ENCODE results near the gene SPNS2.

The SPNS2 gene

GRCh38 chr17:4536742-4537411 lies 38.2 kb downstream of the SPNS2 start:
- DNase-seq (ENCODE audit: low read depth in 2 of 2), result no peak

GRCh38 chr17:4537451-4538235 lies 39.0 kb downstream of the SPNS2 start:
- no peak for DNase-seq (ENCODE audit: low read depth in 2 of 2)

DNA sequence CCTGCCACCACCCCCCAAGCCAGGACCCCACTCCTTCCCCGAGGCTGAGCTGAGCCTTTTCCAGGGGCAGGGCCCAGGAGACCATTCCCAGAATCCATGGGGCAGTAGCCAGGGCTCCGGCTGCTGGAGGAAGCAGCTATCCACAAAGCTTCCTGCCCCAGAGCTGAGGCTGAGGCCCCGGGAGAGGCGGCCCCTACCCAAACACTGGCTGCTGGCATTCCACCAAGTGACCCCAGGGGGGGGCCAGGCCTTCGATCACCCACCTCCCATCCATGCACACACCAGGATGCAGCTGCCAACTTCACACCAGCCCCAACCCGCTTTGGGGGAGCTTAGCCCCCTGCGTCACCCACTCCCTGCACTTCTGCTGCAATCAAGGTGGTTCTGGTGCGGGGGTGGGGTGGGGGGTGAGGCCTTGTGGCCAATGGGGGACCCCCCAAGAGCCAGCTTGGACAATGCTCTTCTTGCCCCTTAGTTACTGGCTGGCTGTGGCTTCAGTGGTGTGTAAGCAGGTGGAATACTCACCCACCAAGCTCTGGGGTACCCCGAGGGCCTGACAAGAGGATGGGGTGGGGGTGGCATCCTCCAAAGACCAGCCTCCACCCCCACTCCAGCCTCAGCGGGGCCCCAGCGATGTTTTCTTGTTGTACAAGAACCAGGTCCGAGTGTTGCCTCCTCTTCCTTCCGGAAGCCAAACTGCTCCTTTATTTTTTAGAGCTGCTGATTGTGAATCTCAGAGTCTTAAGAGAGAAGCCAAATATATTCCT lies 39.7 kb downstream of the SPNS2 start:
- DNase-seq (ENCODE audit: low read depth in 2 of 2), result no peak

- no peak for DNase-seq (ENCODE audit: low read depth in 2 of 2)
Measured at GRCh38 chr17:4539025-4539424, 40.3 kb downstream of the SPNS2 start.

GRCh38 chr17:4539576-4540223 lies 41.0 kb downstream of the SPNS2 start:
- no peak for DNase-seq (ENCODE audit: low read depth in 2 of 2)

GRCh38 chr17:4540224-4540651 lies 41.6 kb downstream of the SPNS2 start:
- DNase-seq (ENCODE audit: low read depth in 2 of 2), result no peak

DNA sequence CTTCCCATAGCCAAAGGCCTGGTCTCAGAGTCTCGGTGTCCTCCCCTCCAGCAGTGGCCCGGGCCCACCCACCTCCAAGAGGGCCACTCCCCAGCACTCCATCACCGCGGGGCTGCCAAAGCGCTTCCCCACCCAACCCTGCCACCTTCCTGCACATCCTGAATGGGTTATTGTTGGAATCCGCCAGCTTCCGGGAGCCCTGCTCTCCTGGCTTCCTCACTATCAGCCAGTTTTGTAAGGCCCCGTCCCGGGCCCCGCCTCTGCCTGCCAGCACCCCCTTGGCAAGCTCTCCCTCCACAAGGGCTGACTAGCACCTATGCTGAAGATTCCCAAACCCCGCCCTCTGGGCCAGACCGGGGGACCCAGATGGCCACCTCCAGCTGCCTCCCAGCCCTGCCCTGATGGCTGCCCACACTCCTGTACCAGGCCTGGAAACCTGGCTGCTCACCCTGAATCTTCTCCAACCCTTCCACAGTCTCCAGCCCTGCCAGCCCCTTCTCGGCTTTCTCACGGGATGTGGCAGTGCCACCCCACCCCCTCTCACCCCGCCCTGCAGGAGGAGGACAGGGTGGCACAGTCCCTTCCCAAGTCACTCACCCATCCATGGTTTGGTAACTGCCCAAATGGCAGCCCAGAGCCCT lies 42.1 kb downstream of the SPNS2 start:
- no peak for DNase-seq (ENCODE audit: low read depth in 2 of 2)

DNA sequence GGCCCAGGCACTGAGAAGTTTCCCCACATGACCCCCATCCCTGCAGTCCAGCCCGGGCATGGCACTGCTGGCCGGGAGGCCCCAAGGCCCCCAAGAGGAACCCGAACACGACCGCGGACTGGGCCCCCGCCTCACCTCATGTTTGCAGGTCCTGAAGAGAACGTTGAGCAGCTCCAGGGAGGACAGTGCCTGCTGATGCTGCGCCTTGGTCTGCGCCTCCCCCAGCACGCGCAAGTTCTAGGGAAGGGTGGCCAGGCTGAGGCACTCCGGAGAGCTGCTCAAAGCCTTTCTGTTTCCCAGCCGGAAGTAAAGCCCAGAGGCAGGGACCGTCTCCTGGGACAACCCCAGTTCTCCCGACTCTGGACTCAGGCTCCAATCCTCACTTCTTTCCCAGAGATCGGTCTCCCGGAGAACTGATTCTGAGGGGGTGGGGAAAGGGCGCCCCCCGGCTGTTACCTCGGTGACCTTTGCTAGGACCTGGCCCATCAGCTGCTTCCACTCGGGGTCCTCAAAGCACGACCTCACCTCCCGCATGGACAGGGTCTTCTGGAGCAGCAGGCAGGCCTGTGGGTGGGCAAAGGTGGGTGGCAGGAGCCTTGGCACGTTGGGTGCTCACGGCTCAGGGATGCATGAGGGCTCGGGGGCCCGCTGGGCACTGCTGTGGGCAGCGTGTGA lies 42.8 kb downstream of the SPNS2 start:
- DNase-seq (ENCODE audit: low read depth in 2 of 2), result no peak

- no peak for DNase-seq (ENCODE audit: low read depth in 2 of 2)
Measured at GRCh38 chr17:4542003-4542725, 43.5 kb downstream of the SPNS2 start.

DNA sequence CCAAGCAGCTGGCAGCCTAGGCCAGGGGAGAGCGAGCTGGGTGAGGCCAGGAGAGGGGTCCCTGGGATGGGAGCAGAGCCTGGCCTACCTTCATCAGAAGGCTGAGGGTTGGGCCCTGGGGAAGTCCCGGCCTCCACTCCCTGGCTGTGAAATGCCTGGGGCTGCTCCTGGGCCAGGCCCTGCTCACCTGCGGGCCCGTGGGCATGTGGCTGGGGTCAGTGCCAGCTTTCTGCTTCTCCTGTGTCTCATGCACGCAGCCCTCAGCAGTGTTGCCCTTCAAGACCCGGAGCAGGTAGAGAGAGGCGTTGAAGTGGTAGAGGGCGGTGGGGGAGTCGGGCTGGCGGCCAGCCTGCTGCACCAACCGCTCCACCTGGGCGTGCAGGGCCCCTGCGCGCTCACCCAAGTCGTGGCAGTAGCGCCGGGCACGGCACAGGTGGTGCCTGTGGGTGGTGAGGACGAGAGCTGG lies 44.1 kb downstream of the SPNS2 start:
- no peak for DNase-seq (ENCODE audit: low read depth in 2 of 2)

DNA sequence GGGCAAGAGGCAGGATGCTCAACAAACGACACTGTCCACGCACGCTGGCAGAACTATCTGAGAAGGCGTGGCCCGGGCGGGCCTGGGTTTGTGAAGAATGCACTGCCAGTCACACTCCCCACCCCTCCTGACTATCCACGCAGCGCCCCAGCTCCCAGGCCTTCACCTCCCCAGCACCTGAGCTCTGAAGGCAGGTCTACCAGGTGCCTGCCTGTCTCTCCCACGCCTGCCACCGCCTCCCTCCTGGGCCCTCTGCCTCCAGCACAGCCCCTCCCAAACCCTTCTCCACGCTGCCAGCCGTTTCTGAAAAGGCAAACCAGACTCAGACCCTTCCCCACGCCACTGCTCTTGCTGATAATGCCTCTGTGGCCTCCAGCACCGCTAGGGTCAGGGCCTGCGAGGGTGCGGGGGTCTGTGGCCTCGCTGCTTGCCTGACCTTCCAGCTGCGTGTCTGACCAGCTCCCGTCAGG lies 44.9 kb downstream of the SPNS2 start:
- DNase-seq (ENCODE audit: low read depth in 2 of 2), result no peak

DNA sequence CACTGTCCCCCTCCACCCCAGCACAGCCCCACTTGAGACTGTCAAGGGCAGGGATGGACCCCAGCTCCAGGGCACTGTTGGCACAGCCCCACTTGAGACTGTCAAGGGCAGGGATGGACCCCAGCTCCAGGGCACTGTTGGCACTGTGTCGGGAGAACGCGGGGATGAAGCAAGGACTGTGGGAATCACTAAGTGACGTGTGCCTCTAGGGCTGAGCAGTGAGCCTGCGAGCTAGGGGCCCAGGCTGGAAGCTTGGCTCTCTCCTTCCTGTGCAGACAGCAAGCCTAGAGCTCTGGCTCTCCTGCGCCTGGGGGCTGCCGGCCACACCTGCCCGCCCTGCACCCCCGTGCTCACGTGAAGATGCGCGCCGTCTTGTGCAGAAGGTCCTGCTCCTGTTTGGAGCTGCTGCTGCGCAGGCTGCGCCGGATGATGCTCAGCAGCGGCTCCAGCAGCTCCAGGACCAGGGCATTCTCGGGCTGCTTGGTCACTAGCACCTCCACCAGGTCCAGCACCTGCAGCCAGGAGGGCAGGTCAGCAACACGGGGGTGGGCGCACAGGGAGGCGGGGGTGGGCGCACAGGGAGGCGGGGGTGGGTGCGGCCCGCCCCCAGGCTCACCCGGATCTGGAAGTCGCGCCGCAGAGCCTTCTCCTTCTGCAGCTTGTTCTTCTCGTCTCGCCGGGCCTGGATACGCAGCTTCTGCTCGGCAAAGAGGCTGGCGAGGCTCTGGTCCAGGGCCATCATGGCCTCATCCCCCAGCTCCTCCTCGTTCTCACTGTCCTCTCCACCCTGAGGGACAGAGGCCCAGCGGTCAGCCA lies 45.7 kb downstream of the SPNS2 start:
- DNase-seq (ENCODE audit: low read depth in 2 of 2), result no peak

DNA sequence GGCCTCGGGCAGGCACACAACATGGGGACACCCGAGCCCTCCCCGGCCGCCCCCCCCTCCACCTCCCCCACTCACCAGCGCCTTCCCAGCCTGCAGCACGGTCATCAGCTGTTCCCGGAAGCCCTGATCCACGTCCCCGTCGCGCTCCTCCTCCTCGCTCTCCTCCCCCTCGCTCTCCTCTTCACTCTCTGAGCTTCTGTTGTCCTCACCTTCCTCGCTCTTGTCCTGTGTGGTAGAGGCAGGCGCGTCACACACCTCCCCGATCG lies 46.2 kb downstream of the SPNS2 start:
- DNase-seq (ENCODE audit: low read depth in 2 of 2), result no peak

- no peak for DNase-seq (ENCODE audit: low read depth in 2 of 2)
Measured at GRCh38 chr17:4545217-4545951, 46.7 kb downstream of the SPNS2 start.

DNA sequence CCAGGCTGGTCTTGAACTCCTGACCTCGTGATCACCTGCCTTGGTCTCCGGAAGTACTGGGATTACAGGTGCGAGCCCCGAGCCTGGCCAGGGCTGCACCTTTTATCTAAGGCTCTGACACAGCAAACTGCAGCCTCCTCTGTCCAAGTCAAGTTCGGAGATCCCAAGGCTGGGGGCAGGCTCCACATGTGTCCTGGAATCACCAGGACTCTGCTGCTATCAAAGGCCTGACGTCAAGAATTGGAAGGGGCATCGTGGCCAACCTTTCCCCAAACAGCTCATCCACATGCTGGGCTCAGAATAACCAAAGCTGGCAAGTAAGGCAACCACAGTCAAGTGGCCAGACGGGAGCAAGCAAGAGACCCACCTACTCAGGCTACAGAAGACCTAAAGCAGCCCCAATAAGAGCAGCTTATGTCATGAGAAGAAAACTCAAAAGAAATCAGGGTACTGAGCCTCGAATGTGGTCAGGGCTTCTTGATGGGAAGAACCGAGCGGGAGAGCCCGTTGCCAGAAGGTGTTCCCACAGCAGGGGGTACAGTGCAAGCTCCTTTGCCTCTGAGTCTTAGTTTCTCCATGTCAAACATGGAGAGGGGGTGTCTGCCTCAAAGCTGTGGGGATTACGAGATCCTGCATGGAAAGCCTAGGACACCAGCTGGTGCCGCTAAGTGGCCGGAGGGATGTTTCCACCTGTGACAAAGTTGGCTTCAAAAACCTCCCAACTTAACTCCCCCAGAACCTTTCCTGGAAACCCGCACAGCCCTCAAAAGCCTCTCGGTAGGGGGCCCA lies 48.6 kb downstream of the SPNS2 start:
- DNase-seq (ENCODE audit: low read depth in 2 of 2), result no peak

GRCh38 chr17:4548061-4548461 lies 49.4 kb downstream of the SPNS2 start:
- no peak for DNase-seq (ENCODE audit: low read depth in 2 of 2)

DNA sequence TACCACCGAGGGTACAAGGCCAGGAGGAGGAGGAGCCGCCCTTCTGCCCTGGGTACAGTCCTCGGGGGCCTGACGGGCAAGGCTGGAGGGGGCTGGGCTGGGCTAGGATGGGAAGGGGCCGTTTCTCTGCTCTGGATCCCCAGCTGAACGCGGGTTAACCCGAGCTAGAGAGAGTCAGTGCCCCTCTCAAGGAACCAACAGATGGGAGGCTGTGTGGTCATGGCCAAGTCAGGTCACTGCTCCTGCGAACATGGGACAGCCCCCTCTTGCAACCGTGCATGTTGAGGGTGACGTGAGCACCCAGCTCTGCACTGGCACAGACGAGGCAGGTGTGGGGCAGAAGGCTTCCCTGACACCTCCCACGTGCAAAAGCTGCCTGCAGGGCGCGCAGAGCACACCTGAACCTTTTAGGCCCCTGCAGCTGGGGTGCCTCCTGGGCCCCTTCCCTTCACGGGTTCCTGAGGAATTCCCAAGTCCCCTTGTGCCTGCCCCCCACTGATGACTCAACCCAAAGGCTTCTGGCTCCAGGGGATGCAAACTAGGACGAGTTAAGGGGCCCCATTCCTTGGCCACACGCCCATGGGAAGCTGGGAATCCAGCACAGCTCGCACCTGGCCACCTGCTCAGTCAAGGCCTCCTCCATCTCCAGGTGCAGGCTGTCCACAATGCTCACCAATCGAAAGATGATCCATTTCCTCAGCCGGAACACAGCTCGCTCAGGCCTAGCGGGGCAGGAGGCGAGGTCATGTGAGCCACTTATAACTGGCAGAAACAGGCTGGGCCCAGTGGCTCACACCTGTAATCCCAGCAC lies 50.2 kb downstream of the SPNS2 start:
- no peak for DNase-seq (ENCODE audit: low read depth in 2 of 2)

Data from stimulated activated CD4-positive, alpha-beta T cell treated with anti-CD3 and anti-CD28 coated beads, Interleukin-15, amount 100 ng/mL, for 48 hours (primary cell).